D721Med (cell line): ENCODE data around the gene PON2.
"Not testable (repeated sequence)": the region's sequence is repeated elsewhere in the genome, so short reads cannot be mapped to it uniquely, and the experiment has no call there.

Experiments
- DNase-seq: peaks from one replicate; pipeline ENCODE4 v3.0.0; 2011; ENCODE audit warnings: low spot score; ENCODE audit not compliant: insufficient read length
- FAIRE-seq: peaks from 2 replicates; lab custom pipeline; 2011; peaks lifted over from hg19 to GRCh38; lab: Jason Lieb, UNC
- CTCF ChIP-seq: IDR thresholded peaks from 2 replicates; pipeline ENCODE4 v1.5.1; 2012; ENCODE audit warnings: mild to moderate bottlenecking, control low read depth; ENCODE audit not compliant: insufficient read depth; ENCODE audit errors: missing control alignments

PON2 gene

GRCh38 chr7:95469187-95469586, 34.4 kb upstream of the PON2 start:
- TF ChIP-seq CTCF: no peak
- FAIRE-seq: no peak
- no peak for DNase-seq

- TF ChIP-seq CTCF: no peak
- no peak for DNase-seq
- FAIRE-seq: no peak
These were observed 33.2 kb upstream of the PON2 start for GRCh38 chr7:95467912-95468607.

DNA sequence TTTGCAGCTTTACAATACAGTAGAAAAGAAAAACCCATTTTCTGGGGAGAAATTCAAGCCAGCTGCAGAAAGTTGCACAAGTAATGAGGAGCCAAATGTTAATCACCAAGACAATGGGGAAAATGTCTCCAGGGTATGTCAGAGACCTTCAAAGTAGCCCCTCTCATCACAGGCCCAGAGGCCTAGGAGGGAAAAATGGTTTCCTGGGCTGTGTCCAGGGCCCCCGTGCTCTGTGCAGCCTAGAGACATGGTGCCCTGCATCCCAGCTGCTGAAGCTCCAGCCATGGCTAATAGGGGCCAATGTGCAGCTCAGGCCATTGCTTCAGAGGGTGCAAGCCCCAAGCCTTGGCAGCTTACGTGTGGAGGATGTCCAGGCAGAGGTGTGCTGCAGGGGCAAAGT, 25.8 kb upstream of the PON2 start:
- not testable (repeated sequence) for FAIRE-seq

DNA sequence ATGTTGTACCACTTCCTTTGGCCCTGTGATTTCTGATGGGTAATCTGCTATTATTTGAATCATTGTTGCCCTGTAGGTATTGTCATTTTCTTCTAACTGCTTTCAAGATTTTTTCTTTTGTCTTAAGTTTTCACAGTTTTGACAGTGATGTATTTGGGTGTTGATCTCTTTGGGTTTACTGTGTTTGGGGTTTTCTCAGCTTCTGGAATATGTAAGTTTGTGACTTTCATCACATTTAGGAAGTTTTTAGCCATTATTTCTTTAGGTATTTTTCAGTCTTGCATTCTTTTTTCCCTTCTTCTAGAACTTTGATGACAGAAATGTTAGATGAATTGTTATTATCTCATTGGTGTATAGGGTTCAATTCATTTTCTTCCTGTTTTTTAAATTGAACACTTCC, 23.1 kb upstream of the PON2 start:
- FAIRE-seq: no peak
- no peak for TF ChIP-seq CTCF

More for the DNA sequence above, 25.8 kb upstream of the PON2 start:
- DNase-seq: not testable (repeated sequence)

GRCh38 chr7:95454438-95455045, 19.7 kb upstream of the PON2 start:
- TF ChIP-seq CTCF: no peak
- no peak for FAIRE-seq
- no peak for DNase-seq

More for the DNA sequence above, 23.1 kb upstream of the PON2 start:
- DNase-seq: no peak

- no peak for FAIRE-seq
These were observed 11.8 kb upstream of the PON2 start for GRCh38 chr7:95446618-95447017.

DNA sequence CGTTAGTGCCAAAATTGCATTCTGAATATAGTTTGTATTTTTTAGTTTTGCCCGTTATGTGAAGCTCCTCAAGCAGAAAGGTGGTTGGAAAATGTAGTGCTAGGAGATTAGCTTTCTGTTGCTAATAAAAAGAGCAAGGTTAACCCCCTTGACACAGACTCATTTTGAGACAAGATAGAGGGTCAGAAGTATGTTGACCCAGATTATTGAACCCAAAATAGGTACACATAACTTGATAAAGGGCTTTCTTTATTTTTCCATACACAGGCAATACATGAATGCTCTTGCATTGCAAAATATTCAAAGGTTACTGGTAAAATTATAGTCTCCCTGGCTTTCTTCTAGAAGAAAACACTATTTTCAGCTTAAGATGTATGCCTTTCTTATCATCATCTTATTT, 10.0 kb upstream of the PON2 start:
- no peak for TF ChIP-seq CTCF
- no peak for DNase-seq
- no peak for FAIRE-seq

More at GRCh38 chr7:95446618-95447017, 11.8 kb upstream of the PON2 start:
- no peak for TF ChIP-seq CTCF
- DNase-seq: no peak
